Peyer's patch (tissue), 4 donors: ENCODE measurements around the gene JPH3.

Experiments used
- CTCF ChIP-seq, 6 experiments: fragments of 450-650 bp in 4 of 6; fragments of 200-600 bp in 2 of 6; sonication (generic) in 1 of 6; IDR thresholded peaks; one replicate each; pipeline ENCODE4 v1.5.1; 2017 to 2019; ENCODE audit warnings: antibody characterized with exemption in 6 of 6, mild to moderate bottlenecking in 3 of 6, moderate library complexity in 1 of 6
- POLR2A ChIP-seq, 2 donors: fragments of 450-650 bp; IDR thresholded peaks; one replicate each; pipeline ENCODE4 v1.5.1; 2017; ENCODE audit warnings: antibody characterized with exemption in 2 of 2, mild to moderate bottlenecking in 2 of 2, moderate library complexity in 2 of 2

DNA sequence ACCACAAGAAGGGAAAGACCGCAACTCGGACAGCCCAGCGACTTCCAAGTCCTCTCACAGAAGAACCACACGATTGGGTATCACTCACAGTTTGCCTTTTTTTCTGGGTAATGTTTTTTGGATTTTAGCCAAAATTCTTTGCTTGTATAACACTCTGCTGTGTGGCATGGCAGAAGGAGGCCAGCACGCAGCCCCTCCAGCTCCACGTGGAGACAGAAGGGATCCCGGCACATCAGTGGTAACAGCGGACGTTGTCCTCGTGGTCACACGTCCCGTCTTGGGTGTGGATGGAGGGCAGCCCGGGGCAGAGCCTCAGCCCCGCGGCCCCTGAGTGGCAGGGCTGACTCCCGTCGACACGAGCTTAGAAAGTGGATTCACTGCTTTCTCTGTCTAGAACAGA lies 94.4 kb downstream of the JPH3 start:
- TF ChIP-seq CTCF (IDR thresholded peaks at IDR 0.05) (no peak), POLR2A (IDR thresholded peaks at IDR 0.05) (no peak)
